ENCODE data around the gene OSBPL2.

The OSBPL2 gene

GRCh38 chr20:62323146-62323979 is 85.0 kb downstream of the OSBPL2 start:
- DNase-seq (ENCODE audit: low read depth in 2 of 3, low spot score in 2 of 3): no peak

DNA sequence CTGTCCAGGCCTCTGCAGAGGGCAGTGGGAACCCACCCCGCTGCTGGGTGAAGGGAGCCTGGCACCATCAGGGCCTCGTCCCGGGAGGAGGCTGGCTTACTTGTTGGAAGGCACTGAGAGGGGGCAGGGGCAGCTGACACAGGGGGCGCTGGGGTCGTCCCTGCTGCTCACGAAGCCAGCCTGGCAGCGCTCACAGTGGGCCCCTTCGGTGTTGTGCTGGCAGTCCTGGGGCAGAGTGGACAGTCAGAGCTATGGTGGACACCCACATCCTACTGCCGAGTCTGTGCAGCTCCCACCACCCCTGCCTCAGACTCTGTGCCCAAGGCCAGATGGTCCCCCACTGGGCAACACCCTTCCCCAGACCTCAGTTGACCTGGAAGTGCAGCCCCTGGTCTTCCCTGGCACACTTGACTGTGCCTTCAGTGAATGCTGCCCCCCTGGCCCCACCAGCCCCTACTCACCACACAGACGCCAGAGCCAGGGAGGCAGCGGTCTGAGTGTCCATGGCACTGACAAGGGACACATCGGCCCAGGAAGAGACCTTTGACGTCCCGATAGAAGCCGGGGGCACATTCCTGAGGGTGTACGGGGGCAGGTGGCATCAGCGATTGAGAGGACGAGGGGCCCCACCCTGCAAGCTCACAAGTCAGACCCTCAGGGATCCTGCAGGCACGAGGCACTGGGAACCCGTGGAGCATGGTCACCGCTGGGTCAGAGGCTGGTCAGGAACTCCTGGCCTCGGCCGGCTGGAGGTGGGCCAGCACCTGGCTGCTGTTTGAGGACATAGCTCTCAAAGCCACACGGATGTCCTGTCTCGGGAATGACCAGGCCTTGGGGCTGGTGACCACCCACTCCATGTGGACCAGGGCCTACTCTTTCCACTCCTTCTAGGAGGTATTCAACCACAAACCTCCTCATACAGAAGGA is 85.9 kb downstream of the OSBPL2 start:
- no peak for DNase-seq (ENCODE audit: low read depth in 2 of 3, low spot score in 2 of 3)

GRCh38 chr20:62325172-62325905 is 87.0 kb downstream of the OSBPL2 start:
- no peak for DNase-seq (ENCODE audit: low read depth in 2 of 3, low spot score in 2 of 3)

DNA sequence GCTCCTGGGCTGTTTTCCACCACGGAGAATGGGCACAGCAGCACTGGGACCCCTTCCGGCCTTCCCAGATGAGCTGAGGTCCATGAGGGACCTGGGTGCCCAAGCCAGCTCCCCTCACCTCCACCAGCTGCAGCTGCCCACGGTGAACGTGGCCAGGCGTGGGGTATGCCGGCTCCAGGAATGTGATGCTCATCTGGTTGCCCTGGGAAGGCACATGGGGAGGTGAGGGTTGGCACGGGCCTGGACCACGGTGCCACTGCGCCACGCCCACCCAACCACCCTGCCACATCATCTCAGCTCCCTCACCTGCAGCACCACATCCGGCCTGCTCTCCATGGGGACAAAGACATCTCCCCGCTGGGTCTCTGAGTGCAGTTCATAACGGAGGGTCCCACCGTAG is 88.2 kb downstream of the OSBPL2 start:
- DNase-seq (ENCODE audit: low read depth in 2 of 3, low spot score in 2 of 3): no peak

GRCh38 chr20:62326959-62327725 is 88.8 kb downstream of the OSBPL2 start:
- no peak for DNase-seq (ENCODE audit: low read depth in 2 of 3, low spot score in 2 of 3)

GRCh38 chr20:62327726-62328495 is 89.6 kb downstream of the OSBPL2 start:
- no peak for DNase-seq (ENCODE audit: low read depth in 2 of 3, low spot score in 2 of 3)

- no peak for DNase-seq (ENCODE audit: low read depth in 2 of 3, low spot score in 2 of 3)
Measured at GRCh38 chr20:62328684-62329388, 90.5 kb downstream of the OSBPL2 start.

GRCh38 chr20:62329389-62330377 is 91.4 kb downstream of the OSBPL2 start:
- no peak for DNase-seq (ENCODE audit: low read depth in 2 of 3, low spot score in 2 of 3)

DNA sequence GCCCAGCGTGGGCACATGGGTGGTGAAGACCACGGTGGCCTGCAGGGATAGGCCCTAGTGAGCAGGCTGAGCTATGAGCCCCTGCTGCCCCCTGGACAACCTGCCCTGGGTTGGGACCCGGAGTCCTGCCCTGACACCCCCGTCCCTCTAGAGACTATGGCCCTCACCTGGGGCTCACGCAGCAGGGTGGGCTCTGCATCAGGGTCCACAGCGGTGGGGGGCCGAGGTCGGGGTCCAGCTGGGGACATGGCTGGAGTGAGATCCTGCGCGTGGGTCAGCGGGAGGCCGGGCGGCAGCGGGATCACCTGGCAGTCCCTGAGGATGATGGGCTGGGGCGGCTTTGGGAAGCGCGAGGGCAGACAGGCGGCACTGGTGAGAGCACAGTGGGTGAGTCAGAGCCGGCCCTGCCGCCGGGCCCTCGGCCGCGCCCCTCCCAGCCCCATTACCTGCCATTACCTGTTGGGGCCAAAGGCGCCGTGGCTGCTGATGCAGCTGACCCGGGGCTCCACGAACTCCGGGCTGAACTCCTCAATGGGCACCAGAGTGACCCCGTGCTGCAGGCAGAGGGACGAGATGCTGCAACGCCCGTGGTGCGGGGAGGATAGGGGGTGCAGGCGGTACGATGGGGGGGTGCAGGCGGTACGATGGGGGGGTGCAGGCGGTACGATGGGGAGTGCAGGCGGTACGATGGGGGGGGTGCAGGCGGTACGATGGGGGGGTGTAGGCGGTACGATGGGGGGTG is 92.4 kb downstream of the OSBPL2 start:
- DNase-seq (ENCODE audit: low read depth in 2 of 3, low spot score in 2 of 3): no peak

GRCh38 chr20:62331347-62331746 is 93.0 kb downstream of the OSBPL2 start:
- DNase-seq (ENCODE audit: low read depth in 2 of 3, low spot score in 2 of 3): no peak

DNA sequence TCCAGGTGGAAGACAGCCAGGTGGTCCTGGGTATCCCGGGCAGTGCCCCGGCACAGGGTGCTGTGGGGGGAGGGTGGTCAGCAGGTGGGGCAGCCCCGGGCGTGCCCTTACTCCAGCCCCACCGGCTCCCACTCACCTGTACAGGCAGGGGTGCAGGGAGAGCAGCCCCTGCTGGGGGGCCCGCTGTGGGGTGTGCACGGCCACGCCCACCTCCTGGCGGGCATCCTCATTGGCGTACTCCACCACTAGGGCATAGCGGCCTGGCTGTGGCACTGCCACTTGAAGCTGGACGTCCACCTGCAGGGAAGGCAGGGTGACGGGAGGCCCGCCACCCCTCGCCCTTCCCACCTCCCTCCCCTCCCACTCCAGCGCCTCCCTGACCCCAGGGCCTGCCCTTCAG is 94.1 kb downstream of the OSBPL2 start:
- no peak for DNase-seq (ENCODE audit: low read depth in 2 of 3, low spot score in 2 of 3)

- DNase-seq (ENCODE audit: low read depth in 2 of 3, low spot score in 2 of 3): no peak
Measured at GRCh38 chr20:62332989-62333819, 94.9 kb downstream of the OSBPL2 start.

DNA sequence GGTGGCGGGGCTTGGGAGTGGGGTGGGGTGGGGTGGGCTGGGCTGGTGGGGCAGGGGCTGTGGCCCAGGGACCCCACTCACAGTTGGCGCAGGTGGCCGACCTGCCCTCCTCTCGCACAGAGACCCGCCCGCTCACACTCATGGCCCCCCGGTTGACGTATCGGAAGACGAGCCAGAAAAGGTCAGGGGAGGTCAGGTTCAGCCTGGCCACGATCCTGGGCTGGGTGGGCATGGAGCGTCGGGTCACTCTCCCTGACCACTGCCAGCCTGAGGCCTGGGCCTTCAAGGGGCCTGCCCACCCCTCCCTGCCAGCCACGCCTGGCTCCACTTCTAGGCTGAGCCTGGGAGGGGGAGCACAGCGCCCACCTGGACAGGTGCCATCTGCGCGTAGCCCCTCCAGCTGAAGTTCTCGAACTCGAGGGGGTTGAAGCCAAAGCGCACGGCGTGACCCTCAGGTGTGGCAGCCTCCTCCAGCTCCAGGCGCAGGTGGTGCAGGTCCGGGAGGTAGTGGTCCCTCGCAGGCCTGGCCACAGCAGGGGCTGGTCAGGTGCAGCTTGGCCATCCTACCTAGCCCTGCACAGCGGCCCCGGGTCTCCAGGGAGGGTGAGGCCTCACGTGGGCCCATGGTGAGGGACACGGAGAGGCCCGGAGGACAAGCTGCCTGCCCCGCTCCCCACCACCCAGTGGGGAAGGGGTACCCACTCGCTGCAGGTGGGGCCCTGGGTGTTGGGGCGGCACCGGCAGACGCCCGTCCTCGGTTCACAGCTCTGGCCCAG is 95.7 kb downstream of the OSBPL2 start:
- DNase-seq (ENCODE audit: low read depth in 2 of 3, low spot score in 2 of 3): no peak

GRCh38 chr20:62334881-62335280 is 96.6 kb downstream of the OSBPL2 start:
- no peak for DNase-seq (ENCODE audit: low read depth in 2 of 3, low spot score in 2 of 3)

DNA sequence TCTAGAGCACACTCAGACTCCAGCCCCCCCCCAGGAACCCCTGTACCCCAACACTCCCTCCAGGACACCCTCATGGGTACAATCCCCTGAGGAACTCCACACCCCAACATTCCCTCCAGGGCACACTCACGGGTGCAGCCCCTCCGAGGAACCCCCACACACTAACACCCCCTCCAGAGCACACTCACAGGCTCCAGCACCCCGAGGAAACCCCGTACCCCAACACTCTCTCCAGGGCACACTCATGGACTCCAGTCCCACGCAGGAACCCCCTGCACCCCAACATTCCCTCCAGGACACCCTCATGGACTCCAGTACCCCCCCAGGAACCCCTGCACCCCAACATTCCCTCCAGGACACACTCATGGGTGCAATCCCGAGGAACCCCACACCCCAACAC is 97.2 kb downstream of the OSBPL2 start:
- DNase-seq (ENCODE audit: low read depth in 2 of 3, low spot score in 2 of 3): no peak

DNA sequence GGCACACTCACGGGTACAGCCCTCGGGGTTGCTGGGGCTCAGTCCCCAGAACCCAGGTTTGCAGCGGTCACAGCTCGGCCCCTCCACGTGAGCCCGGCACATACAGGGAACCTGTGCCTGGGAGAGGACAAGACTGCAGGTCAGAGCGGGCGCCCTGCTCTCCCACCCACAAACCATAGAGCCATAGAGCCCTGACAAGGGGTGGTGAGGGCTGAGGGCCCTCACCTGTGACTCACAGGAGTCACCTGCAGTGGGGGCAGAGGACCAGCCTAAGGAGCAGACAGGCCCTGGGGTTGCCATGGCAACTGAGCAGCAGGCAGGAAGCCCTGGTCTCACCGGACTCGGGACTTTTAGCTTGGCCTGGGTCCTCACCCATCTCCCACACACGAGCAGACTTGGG is 98.0 kb downstream of the OSBPL2 start:
- DNase-seq (ENCODE audit: low read depth in 2 of 3, low spot score in 2 of 3): no peak

Measured in activated CD8-positive, alpha-beta memory T cell treated with anti-CD3 and anti-CD28 coated beads for 48 hours (primary cell).